ENCODE data around the gene DEGS2.

GRCh38 chr14:100100032-100100703 lies 59.3 kb downstream of the DEGS2 start:
- TF ChIP-seq CTCF (IDR thresholded peaks at IDR 0.05 in 2 of 3, conservative IDR thresholded peaks at IDR 0.05 in 1 of 3; ENCODE audit: borderline replicate concordance in 1 of 3, insufficient read depth in 1 of 3, low read depth in 2 of 3, low read length in 2 of 3) (no peak), ATF3 (IDR thresholded peaks at IDR 0.05) (no peak), ZFX (IDR thresholded peaks at IDR 0.05) (no peak), MAX (IDR thresholded peaks at IDR 0.05) (no peak), POLR2AphosphoS5 (IDR thresholded peaks at IDR 0.05; ENCODE audit: low read depth, low read length) (no peak), POLR2A (IDR thresholded peaks at IDR 0.05; ENCODE audit: borderline replicate concordance, extremely low read depth, insufficient read depth, insufficient read length) (no peak), JUND (IDR thresholded peaks at IDR 0.05) (no peak), RAD21 (IDR thresholded peaks at IDR 0.05; ENCODE audit: low read depth) (no peak)
